PC-3 (cell line): ENCODE data around the gene IL10. TPM values are rescaled to one million over a fixed set of nuclear protein-coding genes. Genes with fewer than 3 reads are reported as not detected.
A peak's percentile ranks its signal among the peaks of the same experiment; 100 is the strongest.

ENCODE experiments used
- ATAC-seq: fragments of 200-7000 bp; cut with Tn5 transposase; 2 replicates; pipeline ENCODE4 v1.9.1; 2020; ENCODE audit warnings: mild to moderate bottlenecking, moderate library complexity
- BruUV-seq: library from RNA; stranded (reverse); fragments of 400-500 nt; replicated peaks from 2 replicates; lab custom pipeline; 2021; lab: Mats Ljungman, UMichigan
- CTCF ChIA-PET: fragments of 300-600 bp; sonication (Branson Sonifier 250); formaldehyde crosslinking; loops from one replicate; lab custom pipeline; 2022; ENCODE audit warnings: antibody characterized with exemption; lab: Charles Lee
- POLR2A ChIA-PET: fragments of 300-600 bp; sonication (Branson Sonifier 250); formaldehyde crosslinking; loops from one replicate; lab custom pipeline; 2022; ENCODE audit warnings: antibody characterized with exemption; ENCODE audit not compliant: unreplicated experiment; lab: Charles Lee
- DNase-seq: peaks from one replicate; pipeline ENCODE4 v3.0.0-alpha.2; 2015
- H2AFZ ChIP-seq: fragments of 300-600 bp; sonication (generic); 2 replicates; pipeline ENCODE4 v1.6.0; 2016; ENCODE audit warnings: antibody characterized with exemption, low read length
- H3F3A ChIP-seq: fragments of 300-600 bp; sonication (generic); one replicate; pipeline ENCODE4 v1.6.0; 2017; ENCODE audit warnings: antibody characterized with exemption, low read length, control low read depth, mild to moderate bottlenecking; ENCODE audit not compliant: unreplicated experiment
- H3K27ac ChIP-seq: fragments of 300-600 bp; sonication (generic); 2 replicates; pipeline ENCODE4 v1.5.1; 2016; ENCODE audit warnings: mild to moderate bottlenecking, low read length
- H3K27me3 ChIP-seq: fragments of 300-600 bp; sonication (generic); 2 replicates; pipeline ENCODE4 v1.6.1; 2016; ENCODE audit warnings: low read length, mixed read lengths
- H3K36me3 ChIP-seq: fragments of 300-600 bp; sonication (generic); 2 replicates; pipeline ENCODE4 v1.6.1; 2016; ENCODE audit warnings: low read depth, mixed run types, low read length, mixed read lengths
- H3K4me1 ChIP-seq: fragments of 300-600 bp; sonication (generic); 2 replicates; pipeline ENCODE4 v1.5.1; 2016; ENCODE audit warnings: low read length; ENCODE audit not compliant: insufficient read depth
- H3K4me2 ChIP-seq: fragments of 300-600 bp; sonication (generic); 2 replicates; pipeline ENCODE4 v1.6.0; 2016; ENCODE audit warnings: low read length
- H3K4me3 ChIP-seq: fragments of 300-600 bp; sonication (generic); 2 replicates; pipeline ENCODE4 v1.5.1; 2016; ENCODE audit warnings: mild to moderate bottlenecking, low read length, mixed read lengths
- H3K79me2 ChIP-seq: fragments of 300-600 bp; sonication (generic); 2 replicates; pipeline ENCODE4 v1.6.1; 2017; ENCODE audit warnings: low read length, mixed read lengths
- H3K9ac ChIP-seq: fragments of 300-600 bp; sonication (generic); 2 replicates; pipeline ENCODE4 v1.6.0; 2016; ENCODE audit warnings: mild to moderate bottlenecking, low read length
- H3K9me2 ChIP-seq: fragments of 300-600 bp; sonication (generic); replicated peaks from 2 replicates; pipeline ENCODE4 v1.6.1; 2016; ENCODE audit warnings: mixed run types, low read length, mixed read lengths
- H3K9me3 ChIP-seq: fragments of 300-600 bp; sonication (generic); 2 replicates; pipeline ENCODE4 v1.6.1; 2016; ENCODE audit warnings: low read length, mixed read lengths
- H4K20me1 ChIP-seq: fragments of 300-600 bp; sonication (generic); 2 replicates; pipeline ENCODE4 v1.6.1; 2016; ENCODE audit warnings: low read length, mixed read lengths
- CTCF ChIP-seq: fragments of 300-600 bp; sonication (generic); conservative IDR thresholded peaks from 2 replicates; pipeline ENCODE4 v1.5.1; 2017; ENCODE audit warnings: antibody characterized with exemption, low read depth, mild to moderate bottlenecking, low read length
- EZH2 ChIP-seq: fragments of 300-600 bp; sonication (generic); IDR thresholded peaks from one replicate; pipeline ENCODE4 v1.6.1; 2017; ENCODE audit warnings: antibody characterized with exemption, mild to moderate bottlenecking, low read length; ENCODE audit not compliant: unreplicated experiment
- EZH2phosphoT487 ChIP-seq: fragments of 300-600 bp; sonication (generic); IDR thresholded peaks from 2 replicates; pipeline ENCODE4 v1.6.1; 2018; ENCODE audit warnings: mild to moderate bottlenecking, antibody characterized with exemption, low read length, borderline replicate concordance
- intact Hi-C: fragments of 100-400 bp; cut with micrococcal nuclease; formaldehyde crosslinking; loops from 2 replicates; pipeline ENCODE4 v1.9.0; 2023
- total RNA-seq: library from RNA; depleted of rRNA; stranded (reverse); fragments of >200 nt; gene quantifications from 2 replicates; pipeline ENCODE4 v1.2.3, GENCODE V29; 2014; rRNA removed

IL10 gene
- total RNA-seq, 1 experiment from 2014 or later: not detected

GRCh38 chr1:206721454-206721853, 50.8 kb downstream of the IL10 start:
- H3K27ac ChIP-seq: no peak overlapping the region
- intact Hi-C loops: no loop called here

GRCh38 chr1:206719169-206719839, 53.0 kb downstream of the IL10 start:
- CTCF ChIA-PET: no interaction called here
- ATAC-seq (no peak), DNase-seq (no peak)
- Histone ChIP-seq H4K20me1 (peaks cover 18% of the 10 kb centered on the region), H3K9ac (no peak overlapping the region), H3K27ac (no peak overlapping the region), H3K79me2 (peaks cover 90% of the 10 kb centered on the region), H2AFZ (no peak overlapping the region), H3K4me3 (no peak overlapping the region), H3K9me2 (no peaks in the 10 kb centered on the region), H3K4me1 (peaks cover 57% of the 10 kb centered on the region), H3K36me3 (no peaks in the 10 kb centered on the region), H3K9me3 (no peaks in the 10 kb centered on the region), H3K27me3 (no peaks in the 10 kb centered on the region), H3K4me2 (no peak overlapping the region), H3F3A (peaks cover 6% of the 10 kb centered on the region)
- POLR2A ChIA-PET: no interaction called here
- TF ChIP-seq CTCF: no peak
- intact Hi-C loops: no loop called here
- BruUV-seq: no TSS peak

More at GRCh38 chr1:206721454-206721853, 50.8 kb downstream of the IL10 start:
- ATAC-seq (no peak), DNase-seq (no peak)
- Histone ChIP-seq H3K4me1 (peaks cover 43% of the 10 kb centered on the region), H3K27me3 (no peaks in the 10 kb centered on the region), H3K36me3 (no peaks in the 10 kb centered on the region), H3F3A (no peaks in the 10 kb centered on the region), H3K9me3 (no peaks in the 10 kb centered on the region), H3K4me2 (no peak overlapping the region), H2AFZ (no peak overlapping the region), H3K4me3 (no peak overlapping the region), H3K79me2 (peaks cover 90% of the 10 kb centered on the region), H3K9me2 (no peaks in the 10 kb centered on the region), H4K20me1 (peaks cover 23% of the 10 kb centered on the region), H3K9ac (no peak overlapping the region)
- POLR2A ChIA-PET: no interaction called here
- TF ChIP-seq CTCF: no peak
- no peak for TF ChIP-seq EZH2
- CTCF ChIA-PET: no interaction called here
- no TSS peak for BruUV-seq

- peaks cover 55% of the 10 kb centered on the region for H3K4me1 ChIP-seq
- no peaks in the 10 kb centered on the region for H3K36me3 ChIP-seq
- no peak for DNase-seq
- H3K9me3 ChIP-seq: no peaks in the 10 kb centered on the region
- H3K4me2 ChIP-seq: peak overlapping the region; percentile 36; the same call in 1 of the 2 replicates
- BruUV-seq: no TSS peak
- H3K9ac ChIP-seq: peak overlapping the region; percentile 7; the same call in 1 of the 2 replicates
- peaks cover 14% of the 10 kb centered on the region for H3F3A ChIP-seq
- ChIA-PET CTCF (no interaction called here), POLR2A (no interaction called here)
- peak overlapping the region; percentile 73 for H3K27ac ChIP-seq
- no peak for TF ChIP-seq CTCF
- TF ChIP-seq EZH2: no peak
- no peak for TF ChIP-seq EZH2phosphoT487
- H3K4me3 ChIP-seq: no peak overlapping the region
- H3K79me2 ChIP-seq: peaks cover 93% of the 10 kb centered on the region
- H3K27me3 ChIP-seq: no peaks in the 10 kb centered on the region
- no peak overlapping the region for H2AFZ ChIP-seq
- peaks cover 21% of the 10 kb centered on the region for H4K20me1 ChIP-seq
- H3K9me2 ChIP-seq: no peaks in the 10 kb centered on the region
- no peak for ATAC-seq
- intact Hi-C loops: no loop called here
Measured at GRCh38 chr1:206717674-206717989, 54.7 kb downstream of the IL10 start.

Other genes starting within 250 kb of the IL10 start
- 107 and 110 TPM in 2 replicates for gene EIF2D, start 160.0 kb downstream of the IL10 start, total RNA-seq
- 12.1 and 14.1 TPM in 2 replicates for gene DYRK3, start 137.0 kb downstream of the IL10 start, total RNA-seq
- gene MAPKAPK2, start 87.6 kb downstream of the IL10 start, total RNA-seq: 98.5 and 133 TPM in 2 replicates
- not detected in 2 replicates for gene IL19, start 1.7 kb downstream of the IL10 start, total RNA-seq
- not detected in 2 replicates for gene IL20, start 93.1 kb upstream of the IL10 start, total RNA-seq
- gene IL24, start 124.9 kb upstream of the IL10 start, total RNA-seq: 1.8 and 1.9 TPM in 2 replicates
- 1.5 and 4.6 TPM in 2 replicates for gene FCMR, start 149.4 kb upstream of the IL10 start, total RNA-seq
- gene PIGR, start 174.0 kb upstream of the IL10 start, total RNA-seq: not detected in 2 replicates
- gene FCAMR, start 198.0 kb upstream of the IL10 start, total RNA-seq: not detected in 2 replicates